Stimulated activated CD4-positive, alpha-beta T cell treated with anti-CD3 and anti-CD28 coated beads, Interleukin-4, amount 100 ng/mL, for 24 hours (primary cell): ENCODE measurements around the gene SPATA31E1.
"Not testable (repeated sequence)": the region's sequence is repeated elsewhere in the genome, so short reads cannot be mapped to it uniquely, and the experiment has no call there.

Source experiments
- DNase-seq: peaks from one replicate; pipeline ENCODE4 v3.0.0-alpha.2; 2020

The SPATA31E1 gene

GRCh38 chr9:87937352-87937751 lies 54.7 kb downstream of the SPATA31E1 start:
- not testable (repeated sequence) for DNase-seq

- DNase-seq: not testable (repeated sequence)
These were observed 55.2 kb downstream of the SPATA31E1 start for GRCh38 chr9:87937918-87938317.

DNA sequence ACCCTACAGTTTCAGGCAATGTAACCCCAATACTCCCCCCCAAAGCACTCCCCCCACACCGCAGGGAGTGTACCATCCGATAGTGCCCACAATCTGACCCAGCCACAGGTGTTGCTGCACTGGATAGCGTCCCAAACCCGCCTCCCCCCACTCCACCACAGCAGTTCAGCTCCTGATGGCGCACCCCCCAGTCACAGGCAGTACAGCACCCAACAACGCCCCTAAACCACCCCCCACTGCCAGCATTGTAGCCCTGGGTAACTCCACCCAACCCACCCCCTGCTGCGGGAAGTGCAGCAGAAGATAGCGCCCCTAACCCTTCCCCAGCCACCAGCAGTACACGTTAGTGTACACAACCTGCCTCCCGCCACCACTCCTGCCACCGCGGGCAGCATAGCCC lies 55.7 kb downstream of the SPATA31E1 start:
- DNase-seq: not testable (repeated sequence)
